ENCODE measurements around the gene ATP6V1F. TPM values are rescaled to one million over a fixed set of nuclear protein-coding genes. Genes with fewer than 3 reads are reported as not detected.
A peak's percentile ranks its signal among the peaks of the same experiment; 100 is the strongest.

ATP6V1F gene
- total RNA-seq, 3 donors from 2014 or later (not counting 1 experiment from before 2014, with no cell fraction given), result 82.9 to 98.0 (median 94.3) TPM

DNA sequence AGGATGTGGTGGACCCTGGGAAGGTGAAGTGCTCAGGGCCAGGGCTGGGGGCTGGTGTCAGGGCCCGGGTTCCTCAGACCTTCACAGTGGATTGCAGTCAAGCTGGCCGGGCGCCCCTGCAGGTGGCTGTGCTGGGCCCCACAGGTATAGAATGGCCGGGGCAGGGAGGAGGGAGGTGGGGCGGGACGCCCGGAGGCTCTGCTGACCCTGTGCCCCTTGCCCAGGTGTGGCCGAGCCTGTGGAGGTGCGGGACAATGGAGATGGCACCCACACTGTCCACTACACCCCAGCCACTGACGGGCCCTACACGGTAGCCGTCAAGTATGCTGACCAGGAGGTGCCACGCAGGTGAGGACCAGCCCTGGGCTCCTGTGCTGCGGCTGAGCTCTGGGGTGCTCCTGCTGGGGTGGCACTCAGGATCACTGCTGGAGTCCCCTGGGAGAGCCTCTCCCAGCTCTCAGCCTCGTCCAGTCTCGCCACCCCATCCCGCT is 14.9 kb upstream of the ATP6V1F start:
- no peaks in the 10 kb centered on the region for H3K4me1 Mint-ChIP-seq
- no peak overlapping the region for H3K4me3 Mint-ChIP-seq
- H3K27ac Mint-ChIP-seq, result no peak overlapping the region
- no peaks in the 10 kb centered on the region for H3K4me1 ChIP-seq (ENCODE audit: control insufficient read depth, insufficient read depth, low read length)
- intact Hi-C loops (cut with micrococcal nuclease), result no loop called here
- WGBS (ENCODE audit: insufficient coverage), result 92% methylated on average over 17 of the region's 17 CpGs
- H3K27ac ChIP-seq (ENCODE audit: low read length), result no peak overlapping the region
- H3K4me3 ChIP-seq (ENCODE audit: low read length), result no peak overlapping the region
- DNase-seq (no peak), ATAC-seq (peak in 1 of 3 donors; percentile 19)
- H3K9me3 Mint-ChIP-seq, result no peaks in the 10 kb centered on the region
- no peaks in the 10 kb centered on the region for H3K27me3 ChIP-seq (ENCODE audit: control insufficient read depth, insufficient read depth, low read length)
- TF ChIP-seq, protein P1, sequence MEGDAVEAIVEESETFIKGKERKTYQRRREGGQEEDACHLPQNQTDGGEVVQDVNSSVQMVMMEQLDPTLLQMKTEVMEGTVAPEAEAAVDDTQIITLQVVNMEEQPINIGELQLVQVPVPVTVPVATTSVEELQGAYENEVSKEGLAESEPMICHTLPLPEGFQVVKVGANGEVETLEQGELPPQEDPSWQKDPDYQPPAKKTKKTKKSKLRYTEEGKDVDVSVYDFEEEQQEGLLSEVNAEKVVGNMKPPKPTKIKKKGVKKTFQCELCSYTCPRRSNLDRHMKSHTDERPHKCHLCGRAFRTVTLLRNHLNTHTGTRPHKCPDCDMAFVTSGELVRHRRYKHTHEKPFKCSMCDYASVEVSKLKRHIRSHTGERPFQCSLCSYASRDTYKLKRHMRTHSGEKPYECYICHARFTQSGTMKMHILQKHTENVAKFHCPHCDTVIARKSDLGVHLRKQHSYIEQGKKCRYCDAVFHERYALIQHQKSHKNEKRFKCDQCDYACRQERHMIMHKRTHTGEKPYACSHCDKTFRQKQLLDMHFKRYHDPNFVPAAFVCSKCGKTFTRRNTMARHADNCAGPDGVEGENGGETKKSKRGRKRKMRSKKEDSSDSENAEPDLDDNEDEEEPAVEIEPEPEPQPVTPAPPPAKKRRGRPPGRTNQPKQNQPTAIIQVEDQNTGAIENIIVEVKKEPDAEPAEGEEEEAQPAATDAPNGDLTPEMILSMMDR (IDR thresholded peaks at IDR 0.05), result no peak
- no peaks in the 10 kb centered on the region for H3K27me3 Mint-ChIP-seq (ENCODE audit: low read depth in 2 of 2)
- H3K9me3 ChIP-seq (ENCODE audit: control insufficient read depth, insufficient read depth, low read length), result no peaks in the 10 kb centered on the region
- no peaks in the 10 kb centered on the region for H3K36me3 ChIP-seq (ENCODE audit: control insufficient read depth, insufficient read depth, low read length)
- no peaks in the 10 kb centered on the region for H3K36me3 Mint-ChIP-seq

DNA sequence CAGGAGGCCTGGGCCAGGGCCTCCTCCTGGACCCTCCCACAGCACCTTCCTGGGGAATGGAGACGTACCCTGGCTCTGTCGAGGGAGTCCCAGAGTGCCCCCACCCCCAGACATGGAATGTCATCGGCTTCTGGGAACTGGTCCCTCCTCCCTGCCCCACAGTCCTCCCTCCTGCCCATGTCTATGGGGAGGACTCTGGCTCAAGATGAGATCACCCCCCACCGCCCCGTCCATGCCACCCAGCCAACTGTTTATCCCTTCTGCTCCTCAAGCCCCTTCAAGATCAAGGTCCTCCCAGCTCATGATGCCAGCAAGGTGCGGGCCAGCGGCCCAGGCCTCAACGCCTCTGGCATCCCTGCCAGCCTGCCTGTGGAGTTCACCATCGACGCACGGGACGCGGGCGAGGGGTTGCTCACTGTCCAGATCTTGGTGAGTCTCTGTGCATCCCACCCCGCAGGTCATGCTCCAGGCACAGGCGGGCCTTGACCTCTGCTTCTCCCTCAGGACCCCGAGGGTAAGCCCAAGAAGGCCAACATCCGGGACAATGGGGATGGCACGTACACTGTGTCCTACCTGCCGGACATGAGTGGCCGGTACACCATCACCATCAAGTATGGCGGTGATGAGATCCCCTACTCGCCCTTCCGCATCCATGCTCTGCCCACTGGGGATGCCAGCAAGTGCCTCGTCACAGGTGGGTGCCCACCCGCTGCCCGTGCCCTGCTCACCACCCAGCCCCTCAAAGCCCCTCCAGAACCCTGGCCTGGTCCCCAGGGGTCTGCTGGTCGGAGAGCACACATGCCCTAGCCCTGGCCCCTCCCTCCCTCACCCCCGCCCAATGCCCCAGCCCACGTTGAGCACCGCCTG is 14.1 kb upstream of the ATP6V1F start:
- Mint-ChIP-seq H3K27me3 (ENCODE audit: low read depth in 2 of 2) (no peaks in the 10 kb centered on the region), H3K4me3 (no peak overlapping the region), H3K36me3 (no peaks in the 10 kb centered on the region), H3K27ac (no peak overlapping the region), H3K4me1 (no peaks in the 10 kb centered on the region), H3K9me3 (no peaks in the 10 kb centered on the region)
- Histone ChIP-seq H3K36me3 (ENCODE audit: control insufficient read depth, insufficient read depth, low read length) (no peaks in the 10 kb centered on the region), H3K4me3 (ENCODE audit: low read length) (no peak overlapping the region), H3K27me3 (ENCODE audit: control insufficient read depth, insufficient read depth, low read length) (no peaks in the 10 kb centered on the region), H3K4me1 (ENCODE audit: control insufficient read depth, insufficient read depth, low read length) (no peaks in the 10 kb centered on the region), H3K27ac (ENCODE audit: low read length) (no peak overlapping the region), H3K9me3 (ENCODE audit: control insufficient read depth, insufficient read depth, low read length) (no peaks in the 10 kb centered on the region)
- TF ChIP-seq, protein P1 (IDR thresholded peaks at IDR 0.05), result no peak
- ATAC-seq (no peak), DNase-seq (no peak)
- intact Hi-C loops (cut with micrococcal nuclease), result no loop called here
- 92% methylated on average over 31 of the region's 31 CpGs for WGBS (ENCODE audit: insufficient coverage)

DNA sequence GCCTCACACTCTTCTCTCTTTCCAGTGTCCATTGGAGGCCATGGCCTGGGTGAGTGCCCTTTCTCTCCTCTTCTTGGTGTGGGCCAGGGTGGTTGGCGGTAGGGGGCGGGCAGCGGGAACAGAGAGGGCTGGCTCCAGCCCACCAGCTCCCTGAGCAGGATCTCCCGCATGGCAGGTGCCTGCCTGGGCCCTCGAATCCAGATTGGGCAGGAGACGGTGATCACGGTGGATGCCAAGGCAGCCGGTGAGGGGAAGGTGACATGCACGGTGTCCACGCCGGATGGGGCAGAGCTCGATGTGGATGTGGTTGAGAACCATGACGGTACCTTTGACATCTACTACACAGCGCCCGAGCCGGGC is 13.5 kb upstream of the ATP6V1F start:
- TF ChIP-seq, protein P1 (IDR thresholded peaks at IDR 0.05), result no peak
- H3K27me3 Mint-ChIP-seq (ENCODE audit: low read depth in 2 of 2), result peaks cover 0 to 3% of the 10 kb centered on the region in 2 donors
- no peaks in the 10 kb centered on the region for H3K9me3 Mint-ChIP-seq
- Histone ChIP-seq H3K4me3 (ENCODE audit: low read length) (no peak overlapping the region), H3K27me3 (ENCODE audit: control insufficient read depth, insufficient read depth, low read length) (no peaks in the 10 kb centered on the region), H3K27ac (ENCODE audit: low read length) (no peak overlapping the region), H3K4me1 (ENCODE audit: control insufficient read depth, insufficient read depth, low read length) (no peaks in the 10 kb centered on the region), H3K36me3 (ENCODE audit: control insufficient read depth, insufficient read depth, low read length) (no peaks in the 10 kb centered on the region), H3K9me3 (ENCODE audit: control insufficient read depth, insufficient read depth, low read length) (no peaks in the 10 kb centered on the region)
- DNase-seq (no peak), ATAC-seq (no peak)
- 94% methylated on average over 16 of the region's 16 CpGs for WGBS (ENCODE audit: insufficient coverage)
- H3K4me3 Mint-ChIP-seq, result no peak overlapping the region
- no peaks in the 10 kb centered on the region for H3K36me3 Mint-ChIP-seq
- intact Hi-C loops (cut with micrococcal nuclease), result no loop called here
- H3K27ac Mint-ChIP-seq, result no peak overlapping the region
- no peaks in the 10 kb centered on the region for H3K4me1 Mint-ChIP-seq
